H9 (cell line): ENCODE measurements around the gene CA9. TPM values are rescaled to one million over a fixed set of nuclear protein-coding genes. Genes with fewer than 3 reads are reported as not detected.

ENCODE experiments used
- DNase-seq: peaks from one replicate; pipeline ENCODE4 v3.0.0-alpha.2; 2017
- H2AFZ ChIP-seq: one replicate; pipeline ENCODE4 v1.6.1; 2013; ENCODE audit warnings: mild to moderate bottlenecking, low read length, control low read depth, moderate library complexity
- H2AK5ac ChIP-seq: 2 replicates; pipeline ENCODE4 v1.6.1; 2013; ENCODE audit warnings: low read length, control low read depth, mixed read lengths; ENCODE audit not compliant: insufficient read length
- H2BK120ac ChIP-seq: one replicate; pipeline ENCODE4 v1.6.1; 2013; ENCODE audit warnings: low read depth, mild to moderate bottlenecking, low read length, control low read depth, inconsistent platforms; ENCODE audit not compliant: poor library complexity, severe bottlenecking
- H2BK12ac ChIP-seq: 2 replicates; pipeline ENCODE4 v1.6.1; 2013; ENCODE audit warnings: low read length, control low read depth, mixed read lengths, low read depth; ENCODE audit not compliant: insufficient read length
- H2BK15ac ChIP-seq: 2 replicates; pipeline ENCODE4 v1.6.1; 2013; ENCODE audit warnings: low read depth, low read length, control low read depth
- H2BK20ac ChIP-seq: one replicate; pipeline ENCODE4 v1.6.1; 2013; ENCODE audit warnings: low read depth, mild to moderate bottlenecking, low read length, control low read depth, inconsistent platforms; ENCODE audit not compliant: poor library complexity, severe bottlenecking
- H2BK5ac ChIP-seq: 2 replicates; pipeline ENCODE4 v1.6.1; 2013; ENCODE audit warnings: low read length, control low read depth, mixed read lengths; ENCODE audit not compliant: insufficient read length
- H3K14ac ChIP-seq: 2 replicates; pipeline ENCODE4 v1.6.1; 2013; ENCODE audit warnings: low read length, control low read depth; ENCODE audit not compliant: insufficient read depth
- H3K18ac ChIP-seq: 2 replicates; pipeline ENCODE4 v1.6.1; 2013; ENCODE audit warnings: low read depth, mild to moderate bottlenecking, mixed read lengths, low read length, control low read depth; ENCODE audit not compliant: insufficient read length
- H3K23ac ChIP-seq: 2 replicates; pipeline ENCODE4 v1.6.1; 2013; ENCODE audit warnings: low read length, control low read depth, mixed read lengths, low read depth; ENCODE audit not compliant: insufficient read length
- H3K23me2 ChIP-seq: 2 replicates; pipeline ENCODE4 v1.6.1; 2013; ENCODE audit warnings: low read depth, mild to moderate bottlenecking, mixed read lengths, low read length, control low read depth; ENCODE audit not compliant: insufficient read length, poor library complexity, severe bottlenecking
- H3K27ac ChIP-seq: 2 replicates; pipeline ENCODE4 v1.5.1; 2013; ENCODE audit warnings: low read length, control low read depth, mixed read lengths, low read depth; ENCODE audit not compliant: insufficient read length
- H3K27me3 ChIP-seq: 2 replicates; pipeline ENCODE4 v1.6.1; 2013; ENCODE audit warnings: low read length, control low read depth, inconsistent platforms; ENCODE audit not compliant: insufficient read depth
- H3K4ac ChIP-seq: 2 replicates; pipeline ENCODE4 v1.6.1; 2013; ENCODE audit warnings: low read depth, mild to moderate bottlenecking, control low read depth, inconsistent platforms, low read length, moderate library complexity
- H3K4me1 ChIP-seq: 2 replicates; pipeline ENCODE4 v1.6.1; 2013; ENCODE audit warnings: low read length, control low read depth, inconsistent platforms; ENCODE audit not compliant: insufficient read depth
- H3K4me2 ChIP-seq: 2 replicates; pipeline ENCODE4 v1.6.1; 2013; ENCODE audit warnings: low read length, control low read depth, mixed read lengths; ENCODE audit not compliant: insufficient read length, insufficient read depth
- H3K56ac ChIP-seq: 2 replicates; pipeline ENCODE4 v1.6.1; 2013; ENCODE audit warnings: low read depth, mild to moderate bottlenecking, mixed read lengths, low read length, control low read depth; ENCODE audit not compliant: insufficient read length
- H3K79me1 ChIP-seq: 2 replicates; pipeline ENCODE4 v1.6.1; 2013; ENCODE audit warnings: low read depth, mild to moderate bottlenecking, moderate library complexity, low read length, control low read depth, inconsistent platforms; ENCODE audit not compliant: insufficient read depth, poor library complexity, severe bottlenecking
- H3K79me2 ChIP-seq: 2 replicates; pipeline ENCODE4 v1.6.1; 2013; ENCODE audit warnings: low read length, control low read depth, inconsistent platforms; ENCODE audit not compliant: insufficient read depth
- H3K9ac ChIP-seq: 2 replicates; pipeline ENCODE4 v1.6.1; 2013; ENCODE audit warnings: low read length, control low read depth, mixed read lengths; ENCODE audit not compliant: insufficient read length; ENCODE audit errors: extremely low read depth
- H3K9me3 ChIP-seq: one replicate; pipeline ENCODE4 v1.6.1; 2013; ENCODE audit warnings: low read depth, low read length, inconsistent platforms; ENCODE audit not compliant: control insufficient read depth
- H3T11ph ChIP-seq: one replicate; pipeline ENCODE4 v1.6.1; 2013; ENCODE audit warnings: mild to moderate bottlenecking, low read length, control low read depth, inconsistent platforms
- H4K20me1 ChIP-seq: one replicate; pipeline ENCODE4 v1.6.1; 2013; ENCODE audit not compliant: control insufficient read depth, insufficient read length, insufficient read depth
- H4K5ac ChIP-seq: 2 replicates; pipeline ENCODE4 v1.6.1; 2013; ENCODE audit warnings: low read depth, mild to moderate bottlenecking, mixed read lengths, low read length, control low read depth; ENCODE audit not compliant: insufficient read length
- H4K8ac ChIP-seq: replicated peaks from 2 replicates; pipeline ENCODE4 v1.6.1; 2013; ENCODE audit warnings: low read length, control low read depth, mixed read lengths, low read depth; ENCODE audit not compliant: insufficient read length
- H4K91ac ChIP-seq: 2 replicates; pipeline ENCODE4 v1.6.1; 2013; ENCODE audit warnings: low read depth, mild to moderate bottlenecking, moderate library complexity, mixed read lengths, low read length, control low read depth; ENCODE audit not compliant: insufficient read length
- H3K27ac Mint-ChIP-seq, 3 experiments: 2 replicates in 2 of 3; 3 replicates in 1 of 3; pipeline ENCODE4 v1.8.0; 2020 to 2021; ENCODE audit warnings: mixed read lengths in 3 of 3, mild to moderate bottlenecking in 1 of 3, moderate library complexity in 1 of 3
- H3K27me3 Mint-ChIP-seq: 2 replicates; pipeline ENCODE4 v1.8.0; 2021; ENCODE audit warnings: low read depth, mild to moderate bottlenecking, moderate library complexity, mixed read lengths
- H3K36me3 Mint-ChIP-seq, 3 experiments: 2 replicates in 2 of 3; 3 replicates in 1 of 3; pipeline ENCODE4 v1.8.0; 2020 to 2021; ENCODE audit warnings: low read depth in 3 of 3, mixed read lengths in 3 of 3; ENCODE audit not compliant: insufficient read depth in 1 of 3
- H3K4me1 Mint-ChIP-seq, 2 experiments: 2 replicates each; pipeline ENCODE4 v1.8.0; 2020; ENCODE audit warnings: mixed read lengths in 2 of 2
- H3K4me3 Mint-ChIP-seq, 2 experiments: 2 replicates in 1 of 2; 3 replicates in 1 of 2; pipeline ENCODE4 v1.8.0; 2020 to 2021; ENCODE audit warnings: mild to moderate bottlenecking in 2 of 2, mixed read lengths in 2 of 2, moderate library complexity in 1 of 2
- H3K9me3 Mint-ChIP-seq, 2 experiments: 2 replicates in 1 of 2; 3 replicates in 1 of 2; pipeline ENCODE4 v1.8.0; 2020; ENCODE audit warnings: mild to moderate bottlenecking in 2 of 2, mixed read lengths in 2 of 2, moderate library complexity in 1 of 2
- WGBS: extraction: QIAGEN DNeasy Blood & Tissue Kit; methylation state at CpG from one replicate; pipeline ENCODE4 v1.1.7; 2013; ENCODE audit warnings: missing lambda C conversion rate, low lambda C conversion rate, mixed read lengths; ENCODE audit not compliant: insufficient read length; ENCODE audit errors: extremely low coverage; 5-methylcytosine and 5-hydroxymethylcytosine counted together
- total RNA-seq: library from RNA; stranded (reverse); gene quantifications from 2 replicates; pipeline ENCODE4 v1.2.1, GENCODE V29; 2021
- TF ChIP-seq, protein P1 (sequence below): fragments of 200-600 bp; sonication (generic); conservative IDR thresholded peaks from 3 replicates; pipeline ENCODE4 v1.8.0; 2021; ENCODE audit warnings: antibody characterized with exemption, mild to moderate bottlenecking

Gene CA9
- total RNA-seq, 1 experiment from 2014 or later: 0.94 TPM

DNA sequence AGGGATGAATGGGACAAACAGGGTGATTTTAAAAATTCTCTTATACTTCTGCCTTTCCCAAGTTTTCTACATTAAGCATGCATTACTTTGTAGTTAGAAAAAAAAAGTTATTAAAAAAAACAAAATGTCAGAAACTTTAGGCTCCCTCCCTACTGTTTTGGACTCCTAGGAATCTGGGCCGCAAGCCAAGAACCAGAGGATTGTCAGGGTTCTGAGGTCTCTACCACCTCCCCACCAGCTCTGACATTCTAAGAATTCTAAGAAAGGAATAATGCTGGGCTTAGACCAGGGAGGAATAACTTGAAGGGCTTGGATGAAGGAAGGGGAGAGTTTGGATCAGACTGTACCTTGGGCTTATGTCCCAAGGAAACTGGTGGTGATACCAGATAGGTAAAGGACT lies 7.7 kb upstream of the CA9 start:
- peak overlapping the region in 1 of 2 experiments; percentile 63; a peak in 1 of 5 replicates for H3K4me3 Mint-ChIP-seq
- H4K91ac ChIP-seq: no peak overlapping the region
- no peak overlapping the region for H3K9ac ChIP-seq

More for the DNA sequence above, 7.7 kb upstream of the CA9 start:
- H3K18ac ChIP-seq: no peak overlapping the region
- TF ChIP-seq, protein P1, sequence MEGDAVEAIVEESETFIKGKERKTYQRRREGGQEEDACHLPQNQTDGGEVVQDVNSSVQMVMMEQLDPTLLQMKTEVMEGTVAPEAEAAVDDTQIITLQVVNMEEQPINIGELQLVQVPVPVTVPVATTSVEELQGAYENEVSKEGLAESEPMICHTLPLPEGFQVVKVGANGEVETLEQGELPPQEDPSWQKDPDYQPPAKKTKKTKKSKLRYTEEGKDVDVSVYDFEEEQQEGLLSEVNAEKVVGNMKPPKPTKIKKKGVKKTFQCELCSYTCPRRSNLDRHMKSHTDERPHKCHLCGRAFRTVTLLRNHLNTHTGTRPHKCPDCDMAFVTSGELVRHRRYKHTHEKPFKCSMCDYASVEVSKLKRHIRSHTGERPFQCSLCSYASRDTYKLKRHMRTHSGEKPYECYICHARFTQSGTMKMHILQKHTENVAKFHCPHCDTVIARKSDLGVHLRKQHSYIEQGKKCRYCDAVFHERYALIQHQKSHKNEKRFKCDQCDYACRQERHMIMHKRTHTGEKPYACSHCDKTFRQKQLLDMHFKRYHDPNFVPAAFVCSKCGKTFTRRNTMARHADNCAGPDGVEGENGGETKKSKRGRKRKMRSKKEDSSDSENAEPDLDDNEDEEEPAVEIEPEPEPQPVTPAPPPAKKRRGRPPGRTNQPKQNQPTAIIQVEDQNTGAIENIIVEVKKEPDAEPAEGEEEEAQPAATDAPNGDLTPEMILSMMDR: no peak
- H4K20me1 ChIP-seq: no peaks in the 10 kb centered on the region
- no peak overlapping the region for H3K27ac ChIP-seq
- WGBS: no CpG with 5 or more reads among the region's 1 CpG
- H3K4ac ChIP-seq: no peak overlapping the region
- peaks cover 8% of the 10 kb centered on the region for H3K23me2 ChIP-seq
- H2BK20ac ChIP-seq: no peak overlapping the region
- peaks cover 14 to 23% (median 18%) of the 10 kb centered on the region in 3 experiments; a peak in 6 of 7 replicates for H3K36me3 Mint-ChIP-seq
- H3K4me1 ChIP-seq: no peaks in the 10 kb centered on the region; the same call in 1 of the 2 replicates
- no peak overlapping the region for H3K27ac Mint-ChIP-seq
- DNase-seq: no peak
- no peak overlapping the region for H2AK5ac ChIP-seq
- H3K9me3 ChIP-seq: no peaks in the 10 kb centered on the region
- no peak overlapping the region for H4K8ac ChIP-seq
- no peak overlapping the region for H2BK12ac ChIP-seq
- H3K79me2 ChIP-seq: no peaks in the 10 kb centered on the region
- H2BK120ac ChIP-seq: no peak overlapping the region
- no peaks in the 10 kb centered on the region for H3K9me3 Mint-ChIP-seq
- no peak overlapping the region for H2BK5ac ChIP-seq
- peaks cover 9% of the 10 kb centered on the region for H3K27me3 Mint-ChIP-seq
- H3K79me1 ChIP-seq: no peaks in the 10 kb centered on the region
- H2AFZ ChIP-seq: no peak overlapping the region
- H3K23ac ChIP-seq: no peak overlapping the region
- H4K5ac ChIP-seq: no peak overlapping the region
- no peak overlapping the region for H3K14ac ChIP-seq
- no peak overlapping the region; the same call in 1 of the 2 replicates for H2BK15ac ChIP-seq
- H3K4me1 Mint-ChIP-seq: peaks cover 21 to 31% of the 10 kb centered on the region in 2 experiments
- H3T11ph ChIP-seq: no peak overlapping the region
- no peak overlapping the region for H3K56ac ChIP-seq
- no peak overlapping the region for H3K4me2 ChIP-seq
- no peaks in the 10 kb centered on the region for H3K27me3 ChIP-seq
